HG03521 (cell line): ENCODE results near the gene AK3.
A peak's percentile ranks its signal among the peaks of the same experiment; 100 is the strongest.
"Not testable (repeated sequence)": the region's sequence is repeated elsewhere in the genome, so short reads cannot be mapped to it uniquely, and the experiment has no call there.

Source experiments
- ATAC-seq: cut with Tn5 transposase; IDR thresholded peaks from one replicate; pipeline ENCODE4 v1.9.1; 2021; ENCODE audit warnings: mild to moderate bottlenecking, moderate library complexity; ENCODE audit not compliant: unreplicated experiment

The AK3 gene

GRCh38 chr9:4740638-4741364, at the start of gene AK3:
Gene AK3, minus strand, starts transcription at chr9:4741202. Its CDS starts 115 bp downstream, at chr9:4741087.
- peak; percentile 85 for ATAC-seq

- no peak for ATAC-seq
Observed at GRCh38 chr9:4788703-4789102, 47.7 kb upstream of the AK3 start.

- no peak for ATAC-seq
Observed at GRCh38 chr9:4787876-4788275, 46.9 kb upstream of the AK3 start.

GRCh38 chr9:4786599-4786998, 45.6 kb upstream of the AK3 start:
- ATAC-seq: no peak

- no peak for ATAC-seq
Observed at GRCh38 chr9:4784403-4784802, 43.4 kb upstream of the AK3 start.

GRCh38 chr9:4783191-4783590, 42.2 kb upstream of the AK3 start:
- not testable (repeated sequence) for ATAC-seq

GRCh38 chr9:4781408-4781807, 40.4 kb upstream of the AK3 start:
- no peak for ATAC-seq

GRCh38 chr9:4780651-4781050, 39.6 kb upstream of the AK3 start:
- no peak for ATAC-seq

- not testable (repeated sequence) for ATAC-seq
Observed at GRCh38 chr9:4774958-4775357, 34.0 kb upstream of the AK3 start.

- no peak for ATAC-seq
Observed at GRCh38 chr9:4774209-4774608, 33.2 kb upstream of the AK3 start.

- no peak for ATAC-seq
Observed at GRCh38 chr9:4771788-4772187, 30.8 kb upstream of the AK3 start.

- no peak for ATAC-seq
Observed at GRCh38 chr9:4769321-4770080, 28.5 kb upstream of the AK3 start.

GRCh38 chr9:4768681-4769080, 27.7 kb upstream of the AK3 start:
- no peak for ATAC-seq

GRCh38 chr9:4764033-4764432, 23.0 kb upstream of the AK3 start:
- ATAC-seq: no peak

- no peak for ATAC-seq
Observed at GRCh38 chr9:4762886-4763541, 22.0 kb upstream of the AK3 start.

- ATAC-seq: peak; percentile 93
Observed at GRCh38 chr9:4762108-4762885, 21.3 kb upstream of the AK3 start.

GRCh38 chr9:4760122-4760521, 19.1 kb upstream of the AK3 start:
- no peak for ATAC-seq

- ATAC-seq: no peak
Observed at GRCh38 chr9:4756420-4756819, 15.4 kb upstream of the AK3 start.

- no peak for ATAC-seq
Observed at GRCh38 chr9:4755026-4755609, 14.1 kb upstream of the AK3 start.

- not testable (repeated sequence) for ATAC-seq
Observed at GRCh38 chr9:4754530-4754929, 13.5 kb upstream of the AK3 start.
